NCI-H774 (cell line): ENCODE measurements around the gene KIAA1755.

Experiments
- DNase-seq: peaks from one replicate; lab custom pipeline; 2025; lab: John Stamatoyannopoulos, UW

KIAA1755 gene

GRCh38 chr20:38260378-38261053 lies at the start of gene KIAA1755:
Gene KIAA1755 (minus strand): TSS chr20:38260735. CDS start chr20:38260500, 235 bp downstream.
- DNase-seq: no peak

- DNase-seq: no peak
Observed at GRCh38 chr20:38308447-38308846, 47.9 kb upstream of the KIAA1755 start.

GRCh38 chr20:38308047-38308438 lies 47.5 kb upstream of the KIAA1755 start:
- no peak for DNase-seq

- DNase-seq: no peak
Observed at GRCh38 chr20:38307371-38308046, 47.0 kb upstream of the KIAA1755 start.

- DNase-seq: no peak
Observed at GRCh38 chr20:38306379-38306778, 45.8 kb upstream of the KIAA1755 start.

GRCh38 chr20:38305541-38305940 lies 45.0 kb upstream of the KIAA1755 start:
- no peak for DNase-seq

- no peak for DNase-seq
Observed at GRCh38 chr20:38304845-38305447, 44.4 kb upstream of the KIAA1755 start.

- DNase-seq: no peak
Observed at GRCh38 chr20:38303908-38304379, 43.4 kb upstream of the KIAA1755 start, which contains the start of gene BPI. Gene BPI (plus strand): TSS chr20:38304156. CDS start chr20:38304224, 68 bp downstream.

GRCh38 chr20:38302786-38303185 lies 42.3 kb upstream of the KIAA1755 start:
- no peak for DNase-seq

GRCh38 chr20:38301309-38301708 lies 40.8 kb upstream of the KIAA1755 start:
- no peak for DNase-seq

GRCh38 chr20:38300438-38300837 lies 39.9 kb upstream of the KIAA1755 start:
- DNase-seq: no peak

- DNase-seq: no peak
Observed at GRCh38 chr20:38299963-38300362, 39.4 kb upstream of the KIAA1755 start.

GRCh38 chr20:38298768-38299288 lies 38.3 kb upstream of the KIAA1755 start:
- no peak for DNase-seq

- DNase-seq: no peak
Observed at GRCh38 chr20:38297916-38298674, 37.6 kb upstream of the KIAA1755 start.

GRCh38 chr20:38296433-38296832 lies 35.9 kb upstream of the KIAA1755 start:
- no peak for DNase-seq

GRCh38 chr20:38295811-38296210 lies 35.3 kb upstream of the KIAA1755 start:
- DNase-seq: no peak

GRCh38 chr20:38294076-38294591 lies 33.6 kb upstream of the KIAA1755 start:
- no peak for DNase-seq

GRCh38 chr20:38293491-38294065 lies 33.0 kb upstream of the KIAA1755 start:
- no peak for DNase-seq

- no peak for DNase-seq
Observed at GRCh38 chr20:38291966-38292365, 31.4 kb upstream of the KIAA1755 start.

GRCh38 chr20:38290829-38291814 lies 30.6 kb upstream of the KIAA1755 start:
- no peak for DNase-seq
